Activated CD4-positive, alpha-beta T cell treated with anti-CD3 and anti-CD28 coated beads for 4 hours (primary cell): ENCODE measurements around the gene DIDO1.
A peak's percentile ranks its signal among the peaks of the same experiment; 100 is the strongest.
"Not testable (repeated sequence)": the region's sequence is repeated elsewhere in the genome, so short reads cannot be mapped to it uniquely, and the experiment has no call there.

Source experiments
- DNase-seq, 2 donors: peaks; one replicate each; pipeline ENCODE4 v3.0.0-alpha.2; 2020

DIDO1 gene

GRCh38 chr20:62875419-62876361 is 50.6 kb downstream of the DIDO1 start:
- DNase-seq: no peak

DNA sequence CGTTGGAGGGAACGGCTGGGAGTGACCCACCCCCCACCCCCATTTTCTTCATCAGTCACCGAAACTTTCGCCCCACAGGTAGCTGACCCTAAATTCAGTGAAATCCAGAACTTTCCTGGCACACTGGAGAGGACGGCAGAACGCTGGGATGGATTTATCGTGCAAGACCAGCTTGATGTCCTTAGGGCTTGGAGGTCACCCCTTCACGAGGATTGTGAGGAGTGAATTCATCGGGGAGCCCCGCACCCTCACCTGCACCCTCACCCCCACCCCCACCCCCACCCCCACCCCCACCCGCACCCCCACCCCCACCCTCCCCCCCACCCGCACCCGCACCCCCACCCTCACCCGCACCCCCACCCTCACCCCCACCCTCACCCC is 51.4 kb downstream of the DIDO1 start:
- no peak for DNase-seq

- DNase-seq: not testable (repeated sequence)
Measured at GRCh38 chr20:62873681-62874031, 52.6 kb downstream of the DIDO1 start.

GRCh38 chr20:62873280-62873679 is 53.0 kb downstream of the DIDO1 start:
- DNase-seq: no peak

- DNase-seq: no peak
Measured at GRCh38 chr20:62872862-62873261, 53.4 kb downstream of the DIDO1 start.

DNA sequence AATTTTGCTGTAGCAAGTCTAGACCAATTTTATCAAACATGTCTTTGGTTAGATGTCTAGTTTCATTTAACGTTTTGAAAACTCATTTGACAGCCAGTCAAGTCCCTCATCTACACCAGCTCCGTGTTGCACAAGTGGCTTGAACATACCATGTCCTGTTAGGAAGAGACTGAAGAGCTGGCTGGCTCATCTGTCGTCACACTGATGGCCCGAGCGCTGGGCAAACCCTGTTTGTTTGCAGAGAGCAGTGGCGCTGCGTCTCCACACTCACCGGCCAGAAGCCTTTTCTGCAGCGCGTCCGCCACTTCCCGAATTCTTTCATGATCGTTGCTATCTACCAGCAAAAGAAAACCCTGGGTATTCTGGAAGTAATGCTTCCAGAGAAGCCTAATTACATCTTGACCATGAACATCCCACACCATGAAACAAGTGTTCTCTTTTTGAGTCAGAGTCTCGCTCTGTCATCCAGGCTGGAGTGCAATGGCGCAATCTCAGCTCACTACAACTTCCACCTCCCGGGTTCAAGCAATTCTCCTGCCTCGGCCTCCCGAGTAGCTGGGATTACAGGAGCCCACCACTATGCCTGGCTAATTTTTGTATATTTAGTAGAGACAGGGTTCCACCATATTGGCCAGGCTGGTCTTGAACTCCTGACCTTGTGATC is 54.0 kb downstream of the DIDO1 start:
- no peak for DNase-seq

- DNase-seq: no peak
Measured at GRCh38 chr20:62864207-62864606, 62.1 kb downstream of the DIDO1 start.

- peak; percentile 89 to 94 for DNase-seq
Measured at GRCh38 chr20:62861726-62862336, 64.5 kb downstream of the DIDO1 start, which contains the start of gene TCFL5. Gene TCFL5 (minus strand): TSS chr20:62861822. CDS start chr20:62861670, 152 bp downstream.

GRCh38 chr20:62860924-62861691 is 65.2 kb downstream of the DIDO1 start:
- DNase-seq: peak in 1 of 2 donors; percentile 28

DNA sequence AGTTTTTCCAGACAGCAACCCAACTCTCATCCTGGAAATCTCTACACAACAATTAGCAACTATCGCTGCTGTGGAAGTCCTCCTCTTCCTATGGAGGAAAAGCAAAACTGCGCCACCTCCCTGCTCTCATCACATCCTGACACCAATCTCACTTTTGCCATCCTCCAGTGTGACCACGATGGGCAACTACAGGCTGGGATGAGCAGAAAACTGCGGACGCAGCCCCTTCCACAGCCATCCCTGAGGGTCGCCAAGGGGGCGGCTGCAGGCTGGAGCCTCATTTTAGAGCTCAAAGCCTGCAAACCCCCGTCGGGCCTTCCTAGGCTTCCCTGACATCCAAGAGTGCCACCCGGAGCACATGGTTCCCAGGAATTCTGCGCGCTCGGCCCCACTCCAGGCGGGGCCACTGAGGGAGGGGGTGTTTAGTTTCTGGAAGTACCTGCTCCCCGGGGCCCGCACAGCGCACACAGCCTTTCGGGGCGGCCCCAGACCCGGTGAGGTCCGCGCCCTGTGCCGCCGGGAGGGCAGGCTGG is 65.8 kb downstream of the DIDO1 start:
- no peak for DNase-seq

GRCh38 chr20:62859721-62860120 is 66.6 kb downstream of the DIDO1 start:
- DNase-seq: no peak

- DNase-seq: no peak
Measured at GRCh38 chr20:62858058-62858830, 68.1 kb downstream of the DIDO1 start.

- DNase-seq: no peak
Measured at GRCh38 chr20:62856931-62857619, 69.2 kb downstream of the DIDO1 start.

- no peak for DNase-seq
Measured at GRCh38 chr20:62855120-62855519, 71.2 kb downstream of the DIDO1 start.

GRCh38 chr20:62854121-62854520 is 72.2 kb downstream of the DIDO1 start:
- DNase-seq: no peak

- DNase-seq: not testable (repeated sequence)
Measured at GRCh38 chr20:62853304-62853703, 73.0 kb downstream of the DIDO1 start.

DNA sequence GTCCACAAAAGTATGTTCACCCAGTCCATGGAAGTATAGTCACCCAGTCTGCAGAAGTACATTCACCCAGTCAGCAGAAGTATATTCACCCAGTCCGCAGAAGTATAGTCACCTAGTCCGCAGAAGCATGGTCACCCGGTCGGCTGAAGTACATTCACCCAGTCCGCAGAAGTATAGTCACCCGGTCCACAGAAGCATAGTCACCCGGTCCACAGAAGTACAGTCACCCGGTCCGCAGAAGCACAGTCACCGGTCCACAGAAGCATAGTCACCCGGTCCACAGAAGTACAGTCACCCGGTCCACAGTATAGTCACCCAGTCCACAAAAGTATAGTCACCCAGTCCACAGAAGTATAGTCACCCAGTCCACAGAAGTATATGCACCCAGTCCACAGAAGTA is 73.5 kb downstream of the DIDO1 start:
- no peak for DNase-seq

- DNase-seq: no peak
Measured at GRCh38 chr20:62852196-62852595, 74.1 kb downstream of the DIDO1 start.

- DNase-seq: no peak
Measured at GRCh38 chr20:62850333-62850974, 75.9 kb downstream of the DIDO1 start.

DNA sequence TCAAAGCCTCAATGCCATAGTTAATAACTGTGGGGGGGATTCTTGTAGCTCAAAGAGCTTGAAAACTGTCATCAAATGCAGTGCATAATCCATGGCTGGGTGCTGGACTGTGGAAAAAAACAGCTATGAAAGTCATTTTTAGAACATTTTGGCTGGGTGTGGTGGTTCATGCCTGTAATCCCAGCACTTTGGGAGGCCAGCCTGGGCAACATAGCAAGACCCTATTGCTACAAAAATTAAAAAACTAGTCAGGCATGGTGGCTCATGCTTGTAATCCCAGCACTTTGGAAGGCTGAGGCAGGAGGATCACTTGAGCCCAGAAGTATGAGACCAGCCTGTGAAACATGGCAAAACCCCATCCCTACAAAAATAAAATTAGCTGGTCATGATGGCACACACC is 76.9 kb downstream of the DIDO1 start:
- DNase-seq: no peak

- DNase-seq: not testable (repeated sequence)
Measured at GRCh38 chr20:62848917-62849316, 77.4 kb downstream of the DIDO1 start.
